KMS-11 (cell line): ENCODE results near the gene EMILIN2.

Experiments
- H2AFZ ChIP-seq: fragments of 200-600 bp; sonication (generic); 2 replicates; pipeline ENCODE4 v1.6.1; 2016; ENCODE audit warnings: antibody characterized with exemption, mixed run types, low read depth
- H3K27ac ChIP-seq: fragments of 200-600 bp; sonication (generic); 2 replicates; pipeline ENCODE4 v1.6.1; 2016; ENCODE audit warnings: mild to moderate bottlenecking, mixed run types
- H3K27me3 ChIP-seq: fragments of 200-600 bp; sonication (generic); 2 replicates; pipeline ENCODE4 v1.6.1; 2017; ENCODE audit warnings: mild to moderate bottlenecking, low read depth, mixed run types, moderate library complexity; ENCODE audit not compliant: insufficient read depth
- H3K36me3 ChIP-seq: fragments of 200-600 bp; sonication (generic); 2 replicates; pipeline ENCODE4 v1.6.1; 2017; ENCODE audit warnings: mild to moderate bottlenecking, mixed run types; ENCODE audit not compliant: insufficient read depth
- H3K4me1 ChIP-seq: fragments of 200-600 bp; sonication (generic); 2 replicates; pipeline ENCODE4 v1.6.1; 2016; ENCODE audit warnings: mild to moderate bottlenecking, low read depth, mixed run types; ENCODE audit not compliant: poor library complexity, severe bottlenecking
- H3K4me2 ChIP-seq: fragments of 200-600 bp; sonication (generic); 2 replicates; pipeline ENCODE4 v1.7.0; 2016; ENCODE audit warnings: mild to moderate bottlenecking, mixed run types
- H3K4me3 ChIP-seq: fragments of 200-600 bp; sonication (generic); IDR thresholded peaks from 2 replicates; pipeline ENCODE4 v1.6.1; 2017; ENCODE audit warnings: low read depth, low read length, mixed read lengths; ENCODE audit not compliant: insufficient read depth
- H3K79me2 ChIP-seq: fragments of 200-600 bp; sonication (generic); 2 replicates; pipeline ENCODE4 v1.6.1; 2016; ENCODE audit warnings: low read depth, mixed run types; ENCODE audit not compliant: insufficient read depth
- H3K9ac ChIP-seq: fragments of 200-600 bp; sonication (generic); 2 replicates; pipeline ENCODE4 v1.6.1; 2016; ENCODE audit warnings: mild to moderate bottlenecking, mixed run types
- H4K20me1 ChIP-seq: fragments of 200-600 bp; sonication (generic); 2 replicates; pipeline ENCODE4 v1.6.1; 2016; ENCODE audit warnings: mild to moderate bottlenecking, mixed run types; ENCODE audit not compliant: insufficient read depth
- CTCF ChIP-seq: fragments of 200-600 bp; sonication (generic); conservative IDR thresholded peaks from 2 replicates; pipeline ENCODE4 v1.6.1; 2017; ENCODE audit warnings: low read depth, mild to moderate bottlenecking, antibody characterized with exemption, low read length, moderate library complexity, mixed read lengths

EMILIN2 gene

DNA sequence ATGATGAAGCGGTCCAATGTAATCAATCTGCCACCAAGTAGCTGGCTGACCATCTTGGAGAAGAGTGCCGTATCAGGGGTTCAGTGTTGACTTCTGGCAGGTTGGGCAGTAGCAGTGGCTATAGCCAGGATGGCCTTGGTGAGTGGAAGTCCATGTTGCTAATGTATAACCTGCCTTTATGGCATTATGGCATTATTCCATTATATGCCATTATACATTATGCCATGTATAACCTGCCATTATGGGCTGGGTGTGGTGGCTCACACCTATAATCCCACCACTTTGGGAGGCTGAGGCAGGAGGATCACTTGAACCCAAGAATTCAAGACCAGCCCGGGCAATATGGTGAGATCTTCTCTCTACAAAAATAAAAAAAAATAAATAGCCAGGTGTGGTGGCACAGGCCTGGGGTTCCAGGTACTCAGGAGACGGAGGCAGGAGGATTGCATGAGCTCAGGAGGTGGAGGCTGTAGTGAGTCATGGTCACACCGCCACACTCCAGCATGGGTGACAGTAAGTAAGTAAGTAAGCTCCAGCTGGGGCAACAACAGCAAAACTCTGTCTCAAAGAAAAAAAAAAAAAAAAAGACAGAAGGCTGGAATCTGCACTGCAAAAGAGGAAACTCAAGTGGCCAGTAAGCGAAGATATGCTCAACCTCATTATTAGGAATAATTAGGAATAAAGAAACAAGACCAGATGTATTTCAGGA, 24.4 kb upstream of the EMILIN2 start:
- Histone ChIP-seq H3K36me3 (no peaks in the 10 kb centered on the region), H3K4me1 (no peaks in the 10 kb centered on the region), H3K27me3 (no peaks in the 10 kb centered on the region), H3K4me3 (no peak overlapping the region), H3K9ac (no peak overlapping the region), H3K27ac (no peak overlapping the region), H3K4me2 (no peak overlapping the region), H2AFZ (no peak overlapping the region), H4K20me1 (no peaks in the 10 kb centered on the region), H3K79me2 (no peaks in the 10 kb centered on the region)
- TF ChIP-seq CTCF: no peak

DNA sequence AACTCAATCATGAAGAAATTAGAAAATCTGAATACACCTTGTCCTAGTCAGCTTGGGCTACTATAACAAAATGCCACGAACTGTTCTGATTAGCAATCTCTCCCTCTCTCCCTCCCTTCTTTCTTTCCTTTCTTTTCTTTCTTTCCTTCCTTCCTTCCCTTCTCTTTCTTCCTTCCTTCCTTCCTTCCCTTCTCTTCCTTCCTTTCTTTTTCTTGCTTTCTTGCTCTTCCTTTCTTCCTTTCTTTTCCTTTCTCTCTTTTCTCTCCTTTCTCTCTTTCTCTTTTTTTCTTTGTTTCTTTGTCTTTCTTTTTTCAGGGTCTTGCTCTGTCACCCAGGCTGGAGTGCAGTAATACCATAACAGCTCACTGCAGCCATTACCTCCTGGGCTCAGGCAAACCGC, 23.6 kb upstream of the EMILIN2 start:
- Histone ChIP-seq H3K9ac (no peak overlapping the region), H3K27me3 (no peaks in the 10 kb centered on the region), H3K4me2 (no peak overlapping the region), H3K36me3 (no peaks in the 10 kb centered on the region), H3K4me1 (no peaks in the 10 kb centered on the region), H2AFZ (no peak overlapping the region), H4K20me1 (no peaks in the 10 kb centered on the region), H3K27ac (no peak overlapping the region), H3K79me2 (no peaks in the 10 kb centered on the region), H3K4me3 (no peak overlapping the region)
- TF ChIP-seq CTCF: no peak

GRCh38 chr18:2823966-2824365, 22.8 kb upstream of the EMILIN2 start:
- Histone ChIP-seq H3K4me3 (no peak overlapping the region), H3K27ac (no peak overlapping the region)
- no peak for TF ChIP-seq CTCF

GRCh38 chr18:2824865-2825264, 21.9 kb upstream of the EMILIN2 start:
- Histone ChIP-seq H3K27me3 (no peaks in the 10 kb centered on the region), H3K27ac (no peak overlapping the region), H3K9ac (no peak overlapping the region), H3K36me3 (no peaks in the 10 kb centered on the region), H3K4me2 (no peak overlapping the region), H2AFZ (no peak overlapping the region), H3K4me3 (no peak overlapping the region), H3K79me2 (no peaks in the 10 kb centered on the region), H4K20me1 (no peaks in the 10 kb centered on the region), H3K4me1 (no peaks in the 10 kb centered on the region)
- TF ChIP-seq CTCF: no peak

More at GRCh38 chr18:2823966-2824365, 22.8 kb upstream of the EMILIN2 start:
- H3K36me3 ChIP-seq: no peaks in the 10 kb centered on the region
- H4K20me1 ChIP-seq: no peaks in the 10 kb centered on the region
- no peak overlapping the region for H3K4me2 ChIP-seq
- no peak overlapping the region for H3K9ac ChIP-seq
- H3K27me3 ChIP-seq: no peaks in the 10 kb centered on the region
- no peak overlapping the region for H2AFZ ChIP-seq
- H3K79me2 ChIP-seq: no peaks in the 10 kb centered on the region
- no peaks in the 10 kb centered on the region for H3K4me1 ChIP-seq
